Ishikawa (cell line): ENCODE measurements around the gene ACSL3.

Experiments used
- CEBPB ChIP-seq: IDR thresholded peaks from 2 replicates; pipeline ENCODE4 v1.6.1; 2012
- CREB1 ChIP-seq: IDR thresholded peaks from 2 replicates; pipeline ENCODE4 v1.6.1; 2012; ENCODE audit warnings: low read depth
- EGR1 ChIP-seq: IDR thresholded peaks from 2 replicates; pipeline ENCODE4 v1.6.1; 2012
- EP300 ChIP-seq: IDR thresholded peaks from 2 replicates; pipeline ENCODE4 v1.6.1; 2012; ENCODE audit warnings: borderline replicate concordance
- FOXM1 ChIP-seq: IDR thresholded peaks from 2 replicates; pipeline ENCODE4 v1.6.1; 2012; ENCODE audit warnings: low read depth, borderline replicate concordance
- MAX ChIP-seq: IDR thresholded peaks from 2 replicates; pipeline ENCODE4 v1.6.1; 2012
- NFIC ChIP-seq: IDR thresholded peaks from 2 replicates; pipeline ENCODE4 v1.6.1; 2012
- RAD21 ChIP-seq: IDR thresholded peaks from 2 replicates; pipeline ENCODE4 v1.6.1; 2012; ENCODE audit warnings: low read depth
- REST ChIP-seq: IDR thresholded peaks from 2 replicates; pipeline ENCODE4 v1.6.1; 2012; ENCODE audit warnings: low read depth, mild to moderate bottlenecking
- TAF1 ChIP-seq: IDR thresholded peaks from 2 replicates; pipeline ENCODE4 v1.6.1; 2012; ENCODE audit warnings: low read depth, mild to moderate bottlenecking
- TCF12 ChIP-seq: IDR thresholded peaks from 2 replicates; pipeline ENCODE4 v1.6.1; 2012; ENCODE audit warnings: low read depth
- TEAD4 ChIP-seq: IDR thresholded peaks from 2 replicates; pipeline ENCODE4 v1.6.1; 2012
- USF1 ChIP-seq: IDR thresholded peaks from 2 replicates; pipeline ENCODE4 v1.6.1; 2012
- YY1 ChIP-seq: IDR thresholded peaks from 2 replicates; pipeline ENCODE4 v1.6.1; 2012; ENCODE audit warnings: low read depth
- ZBTB7A ChIP-seq: IDR thresholded peaks from 2 replicates; pipeline ENCODE4 v1.6.1; 2012; ENCODE audit warnings: low read depth

ACSL3 gene

GRCh38 chr2:222912117-222912516 lies 51.3 kb downstream of the ACSL3 start:
- TF ChIP-seq USF1 (no peak), TAF1 (no peak), NFIC (no peak), ZBTB7A (no peak), TCF12 (no peak), CREB1 (no peak), MAX (no peak)

GRCh38 chr2:222912776-222913175 lies 51.9 kb downstream of the ACSL3 start:
- TF ChIP-seq USF1, result no peak
- TF ChIP-seq TEAD4, result no peak
- TF ChIP-seq EP300, result no peak
- TF ChIP-seq NFIC, result no peak
- TF ChIP-seq TCF12, result no peak
- no peak for TF ChIP-seq ZBTB7A
- TF ChIP-seq YY1, result no peak
- TF ChIP-seq FOXM1, result no peak
- TF ChIP-seq TAF1, result no peak
- no peak for TF ChIP-seq CEBPB
- no peak for TF ChIP-seq EGR1
- TF ChIP-seq REST, result no peak
- TF ChIP-seq RAD21, result no peak
- TF ChIP-seq MAX, result no peak
- no peak for TF ChIP-seq CREB1

- TF ChIP-seq RAD21, result peak; percentile 31; the same call in 1 of the 2 replicates
- TF ChIP-seq EGR1, result no peak
Observed at GRCh38 chr2:222915092-222915957, 54.5 kb downstream of the ACSL3 start.

- no peak for TF ChIP-seq EP300
- no peak for TF ChIP-seq YY1
- no peak for TF ChIP-seq TCF12
- no peak for TF ChIP-seq ZBTB7A
- TF ChIP-seq CEBPB, result no peak
- no peak for TF ChIP-seq TEAD4
- TF ChIP-seq EGR1, result no peak
- no peak for TF ChIP-seq FOXM1
- no peak for TF ChIP-seq USF1
- TF ChIP-seq RAD21, result no peak
- no peak for TF ChIP-seq CREB1
- no peak for TF ChIP-seq MAX
- TF ChIP-seq REST, result no peak
- no peak for TF ChIP-seq TAF1
- no peak for TF ChIP-seq NFIC
Observed at GRCh38 chr2:222916229-222917197, 55.7 kb downstream of the ACSL3 start.
